Stimulated activated naive CD8-positive, alpha-beta T cell treated with anti-CD3 and anti-CD28 coated beads, Interleukin-15, Interleukin-2, amounts not matched to agents 100 ng/mL and 50 ng/mL, for 24 hours (primary cell): ENCODE data around the gene MAGI1.
"Not testable (repeated sequence)": the region's sequence is repeated elsewhere in the genome, so short reads cannot be mapped to it uniquely, and the experiment has no call there.

Experiments used
- H3K27ac Mint-ChIP-seq: one replicate; pipeline ENCODE4 v1.8.0; 2021; ENCODE audit warnings: mild to moderate bottlenecking, mixed read lengths
- H3K27me3 Mint-ChIP-seq: one replicate; pipeline ENCODE4 v1.8.0; 2021; ENCODE audit warnings: mixed read lengths
- H3K36me3 Mint-ChIP-seq: one replicate; pipeline ENCODE4 v1.8.0; 2021; ENCODE audit warnings: low read depth, mixed read lengths
- H3K4me1 Mint-ChIP-seq: one replicate; pipeline ENCODE4 v1.8.0; 2021; ENCODE audit warnings: low read depth, mixed read lengths
- H3K4me3 Mint-ChIP-seq: one replicate; pipeline ENCODE4 v1.8.0; 2021; ENCODE audit warnings: mild to moderate bottlenecking, mixed read lengths
- H3K9me3 Mint-ChIP-seq: one replicate; pipeline ENCODE4 v1.8.0; 2021; ENCODE audit warnings: mixed read lengths

Gene MAGI1

DNA sequence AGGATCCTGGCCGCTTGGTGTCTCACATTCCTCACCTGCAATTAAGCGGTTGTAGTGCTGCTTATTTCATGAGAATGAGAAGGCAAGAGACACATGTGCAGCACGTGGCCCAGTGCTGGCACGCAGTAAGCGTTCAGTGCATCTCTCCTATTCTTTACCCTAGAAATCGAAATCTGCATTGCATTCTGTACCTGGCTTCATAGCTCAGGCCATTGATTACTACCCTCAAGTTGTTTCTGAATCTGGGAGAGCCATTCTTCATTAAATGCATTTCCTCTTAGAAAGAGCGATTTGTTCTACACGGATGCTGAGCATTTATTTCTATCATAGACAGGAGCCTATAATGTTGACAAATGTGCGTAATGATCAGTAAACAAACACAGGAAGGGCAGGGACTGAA lies 168.9 kb downstream of the MAGI1 start:
- H3K9me3 Mint-ChIP-seq, result peaks cover 3% of the 10 kb centered on the region
- no peaks in the 10 kb centered on the region for H3K27me3 Mint-ChIP-seq
- H3K27ac Mint-ChIP-seq, result no peak overlapping the region
- H3K4me1 Mint-ChIP-seq, result no peaks in the 10 kb centered on the region
- H3K4me3 Mint-ChIP-seq, result no peak overlapping the region
- no peaks in the 10 kb centered on the region for H3K36me3 Mint-ChIP-seq

- H3K27me3 Mint-ChIP-seq, result no peaks in the 10 kb centered on the region
- H3K27ac Mint-ChIP-seq, result no peak overlapping the region
- H3K4me1 Mint-ChIP-seq, result no peaks in the 10 kb centered on the region
- peaks cover 3% of the 10 kb centered on the region for H3K9me3 Mint-ChIP-seq
- no peaks in the 10 kb centered on the region for H3K36me3 Mint-ChIP-seq
- no peak overlapping the region for H3K4me3 Mint-ChIP-seq
Observed at GRCh38 chr3:65867463-65868210, 171.1 kb downstream of the MAGI1 start.

DNA sequence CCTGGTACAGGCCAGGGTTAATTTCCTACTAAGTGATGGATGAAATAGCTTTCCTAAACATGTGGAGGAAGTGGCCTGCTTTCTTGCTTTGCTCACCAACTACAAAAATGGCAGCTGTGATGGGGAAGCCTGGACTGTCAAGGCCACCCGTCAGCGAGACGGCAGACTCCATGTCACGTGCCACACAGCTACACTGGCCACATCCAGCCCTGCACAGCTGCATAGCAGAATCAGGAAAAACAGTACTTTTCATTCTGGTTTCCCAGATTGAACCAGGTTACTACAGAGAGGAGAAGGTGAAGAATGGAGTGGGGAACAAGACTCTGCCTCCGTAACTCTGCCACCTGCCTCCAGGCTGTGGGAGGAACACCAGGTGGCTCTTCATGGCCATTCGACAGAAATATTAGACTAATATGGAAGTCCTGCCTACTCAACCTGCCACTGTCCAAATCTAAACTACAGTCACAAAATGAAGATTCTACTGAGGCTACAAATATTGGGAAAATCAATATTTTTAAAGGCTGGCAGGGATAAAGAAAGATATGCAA lies 174.3 kb downstream of the MAGI1 start:
- H3K4me3 Mint-ChIP-seq, result no peak overlapping the region
- H3K9me3 Mint-ChIP-seq, result no peaks in the 10 kb centered on the region
- no peaks in the 10 kb centered on the region for H3K4me1 Mint-ChIP-seq
- no peaks in the 10 kb centered on the region for H3K27me3 Mint-ChIP-seq
- no peaks in the 10 kb centered on the region for H3K36me3 Mint-ChIP-seq
- no peak overlapping the region for H3K27ac Mint-ChIP-seq

DNA sequence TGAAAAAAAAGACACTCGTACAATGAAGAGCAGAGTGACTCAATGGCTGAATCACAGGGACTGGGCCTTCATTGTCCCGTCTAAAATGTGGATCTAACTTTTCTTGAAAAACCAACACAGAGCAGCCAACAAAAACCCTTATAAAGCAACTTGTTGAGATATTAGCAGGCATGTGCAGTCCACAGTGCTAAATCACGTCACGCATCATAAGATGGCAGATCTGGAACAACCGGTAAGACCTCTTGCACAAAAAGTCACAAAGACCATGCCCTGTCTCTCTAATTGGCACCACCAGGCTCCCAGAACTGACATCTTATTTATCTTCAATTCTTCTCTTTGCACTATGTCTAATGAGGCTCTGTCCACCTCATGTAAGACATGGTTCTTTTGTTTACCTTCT lies 177.0 kb downstream of the MAGI1 start:
- H3K36me3 Mint-ChIP-seq, result no peaks in the 10 kb centered on the region
- no peak overlapping the region for H3K27ac Mint-ChIP-seq

DNA sequence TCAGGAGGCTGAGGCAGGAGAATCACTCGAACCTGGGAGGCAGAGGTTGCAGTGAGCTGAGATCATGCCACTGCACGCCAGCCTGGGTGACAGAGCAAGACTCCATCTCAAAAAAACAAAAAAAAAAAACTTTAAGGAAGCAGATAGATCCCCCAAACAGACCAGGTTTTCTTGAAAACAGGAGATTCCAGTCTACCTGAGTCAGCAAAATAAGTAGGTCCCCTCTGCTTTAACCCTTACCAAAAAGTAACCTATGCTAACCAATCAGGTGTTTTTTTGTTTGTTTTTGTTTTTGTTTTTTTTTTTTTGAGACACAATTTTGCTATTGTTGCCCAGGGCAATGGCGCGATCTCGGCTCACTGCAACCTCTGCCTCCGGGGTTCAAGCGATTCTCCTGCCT lies 179.1 kb downstream of the MAGI1 start:
- not testable (repeated sequence) for H3K9me3 Mint-ChIP-seq, H3K36me3 Mint-ChIP-seq, H3K27me3 Mint-ChIP-seq, H3K27ac Mint-ChIP-seq, H3K4me1 Mint-ChIP-seq, H3K4me3 Mint-ChIP-seq

More for the DNA sequence above, 177.0 kb downstream of the MAGI1 start:
- no peaks in the 10 kb centered on the region for H3K4me1 Mint-ChIP-seq
- H3K27me3 Mint-ChIP-seq, result no peaks in the 10 kb centered on the region
- no peak overlapping the region for H3K4me3 Mint-ChIP-seq
- H3K9me3 Mint-ChIP-seq, result no peaks in the 10 kb centered on the region

GRCh38 chr3:65858749-65859148 lies 180.0 kb downstream of the MAGI1 start:
- Mint-ChIP-seq H3K4me3 (no peak overlapping the region), H3K27ac (no peak overlapping the region), H3K27me3 (no peaks in the 10 kb centered on the region), H3K9me3 (peaks cover 4% of the 10 kb centered on the region), H3K4me1 (no peaks in the 10 kb centered on the region), H3K36me3 (no peaks in the 10 kb centered on the region)

- Mint-ChIP-seq H3K9me3 (peaks cover 4% of the 10 kb centered on the region), H3K27ac (no peak overlapping the region), H3K4me1 (no peaks in the 10 kb centered on the region), H3K4me3 (no peak overlapping the region), H3K36me3 (no peaks in the 10 kb centered on the region), H3K27me3 (no peaks in the 10 kb centered on the region)
Observed at GRCh38 chr3:65857327-65857726, 181.4 kb downstream of the MAGI1 start.

DNA sequence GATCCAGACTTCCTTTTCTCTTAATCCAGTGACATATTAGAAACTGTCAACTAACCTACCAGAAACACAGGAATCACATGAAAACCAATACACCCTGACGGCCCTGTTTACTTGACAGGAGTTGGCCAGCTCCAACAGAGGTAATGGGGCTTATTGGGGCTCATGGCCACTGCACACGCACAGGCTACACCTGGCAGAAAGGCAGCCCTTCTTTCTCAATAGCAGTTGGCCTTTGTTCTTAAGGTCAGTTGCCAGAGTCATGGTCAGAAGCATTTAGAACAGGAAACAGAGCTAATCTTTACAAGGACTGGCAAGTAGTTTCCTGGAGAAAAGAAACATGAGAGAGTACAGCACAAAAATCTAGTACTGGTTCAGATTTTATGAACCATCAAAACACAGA lies 181.8 kb downstream of the MAGI1 start:
- H3K4me1 Mint-ChIP-seq, result no peaks in the 10 kb centered on the region
- H3K4me3 Mint-ChIP-seq, result no peak overlapping the region
- H3K9me3 Mint-ChIP-seq, result peaks cover 4% of the 10 kb centered on the region
- H3K27me3 Mint-ChIP-seq, result no peaks in the 10 kb centered on the region
- H3K27ac Mint-ChIP-seq, result no peak overlapping the region
- H3K36me3 Mint-ChIP-seq, result no peaks in the 10 kb centered on the region

- no peak overlapping the region for H3K4me3 Mint-ChIP-seq
- no peak overlapping the region for H3K27ac Mint-ChIP-seq
Observed at GRCh38 chr3:65855370-65856100, 183.2 kb downstream of the MAGI1 start.

GRCh38 chr3:65854606-65855304 lies 184.0 kb downstream of the MAGI1 start:
- Mint-ChIP-seq H3K27ac (no peak overlapping the region), H3K9me3 (peaks cover 4% of the 10 kb centered on the region), H3K4me1 (no peaks in the 10 kb centered on the region), H3K36me3 (no peaks in the 10 kb centered on the region), H3K4me3 (no peak overlapping the region), H3K27me3 (no peaks in the 10 kb centered on the region)

More at GRCh38 chr3:65855370-65856100, 183.2 kb downstream of the MAGI1 start:
- Mint-ChIP-seq H3K27me3 (no peaks in the 10 kb centered on the region), H3K4me1 (no peaks in the 10 kb centered on the region), H3K36me3 (no peaks in the 10 kb centered on the region), H3K9me3 (peaks cover 4% of the 10 kb centered on the region)

GRCh38 chr3:65851827-65852226 lies 186.9 kb downstream of the MAGI1 start:
- Mint-ChIP-seq H3K9me3 (peaks cover 4% of the 10 kb centered on the region), H3K27me3 (no peaks in the 10 kb centered on the region), H3K36me3 (no peaks in the 10 kb centered on the region), H3K27ac (no peak overlapping the region), H3K4me3 (no peak overlapping the region), H3K4me1 (no peaks in the 10 kb centered on the region)

GRCh38 chr3:65850261-65850660 lies 188.5 kb downstream of the MAGI1 start:
- Mint-ChIP-seq H3K4me1 (no peaks in the 10 kb centered on the region), H3K9me3 (peaks cover 4% of the 10 kb centered on the region), H3K27ac (no peak overlapping the region), H3K4me3 (no peak overlapping the region), H3K36me3 (no peaks in the 10 kb centered on the region), H3K27me3 (no peaks in the 10 kb centered on the region)

GRCh38 chr3:65848024-65848423 lies 190.7 kb downstream of the MAGI1 start:
- Mint-ChIP-seq H3K27ac (no peak overlapping the region), H3K36me3 (no peaks in the 10 kb centered on the region), H3K27me3 (peaks cover 4% of the 10 kb centered on the region), H3K9me3 (peaks cover under 1% of the 10 kb centered on the region), H3K4me3 (no peak overlapping the region), H3K4me1 (no peaks in the 10 kb centered on the region)

DNA sequence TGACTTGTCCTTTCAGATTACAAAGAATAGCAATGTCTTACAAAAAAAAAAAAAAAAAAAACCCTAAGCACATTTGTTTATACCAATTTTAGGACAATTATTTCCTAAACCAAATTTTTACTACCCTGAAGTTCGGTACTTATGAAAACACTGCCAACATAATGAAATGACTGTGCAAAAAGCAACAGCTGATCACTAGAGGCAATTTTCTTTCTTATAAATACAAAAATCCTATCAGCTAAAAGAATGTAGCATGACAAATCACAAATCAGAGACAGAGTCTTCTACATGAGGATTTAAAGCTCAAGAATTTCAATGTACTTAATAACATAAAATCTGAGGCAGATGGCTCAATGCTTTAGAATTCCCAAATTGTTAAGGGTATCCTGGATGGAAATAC lies 191.8 kb downstream of the MAGI1 start:
- no peak overlapping the region for H3K4me3 Mint-ChIP-seq
- no peaks in the 10 kb centered on the region for H3K36me3 Mint-ChIP-seq
- peaks cover 4% of the 10 kb centered on the region for H3K27me3 Mint-ChIP-seq
- H3K9me3 Mint-ChIP-seq, result peaks cover 4% of the 10 kb centered on the region
- H3K4me1 Mint-ChIP-seq, result no peaks in the 10 kb centered on the region
- H3K27ac Mint-ChIP-seq, result no peak overlapping the region

- Mint-ChIP-seq H3K4me1 (no peaks in the 10 kb centered on the region), H3K9me3 (peaks cover 4% of the 10 kb centered on the region), H3K36me3 (no peaks in the 10 kb centered on the region), H3K27me3 (peaks cover 4% of the 10 kb centered on the region), H3K27ac (no peak overlapping the region), H3K4me3 (no peak overlapping the region)
Observed at GRCh38 chr3:65844370-65844769, 194.3 kb downstream of the MAGI1 start.
